Stimulated activated CD8-positive, alpha-beta memory T cell treated with anti-CD3 and anti-CD28 coated beads, Interleukin-7, amount 100 ng/mL, for 24 hours (primary cell): ENCODE data around the gene DIDO1.
"Not testable (repeated sequence)": the region's sequence is repeated elsewhere in the genome, so short reads cannot be mapped to it uniquely, and the experiment has no call there.

Experiments used
- DNase-seq: peaks from one replicate; pipeline ENCODE4 v3.0.0-alpha.2; 2020; ENCODE audit warnings: low read depth

The DIDO1 gene

GRCh38 chr20:62927128-62927705, 912 bp upstream of the DIDO1 start:
- DNase-seq: no peak

DNA sequence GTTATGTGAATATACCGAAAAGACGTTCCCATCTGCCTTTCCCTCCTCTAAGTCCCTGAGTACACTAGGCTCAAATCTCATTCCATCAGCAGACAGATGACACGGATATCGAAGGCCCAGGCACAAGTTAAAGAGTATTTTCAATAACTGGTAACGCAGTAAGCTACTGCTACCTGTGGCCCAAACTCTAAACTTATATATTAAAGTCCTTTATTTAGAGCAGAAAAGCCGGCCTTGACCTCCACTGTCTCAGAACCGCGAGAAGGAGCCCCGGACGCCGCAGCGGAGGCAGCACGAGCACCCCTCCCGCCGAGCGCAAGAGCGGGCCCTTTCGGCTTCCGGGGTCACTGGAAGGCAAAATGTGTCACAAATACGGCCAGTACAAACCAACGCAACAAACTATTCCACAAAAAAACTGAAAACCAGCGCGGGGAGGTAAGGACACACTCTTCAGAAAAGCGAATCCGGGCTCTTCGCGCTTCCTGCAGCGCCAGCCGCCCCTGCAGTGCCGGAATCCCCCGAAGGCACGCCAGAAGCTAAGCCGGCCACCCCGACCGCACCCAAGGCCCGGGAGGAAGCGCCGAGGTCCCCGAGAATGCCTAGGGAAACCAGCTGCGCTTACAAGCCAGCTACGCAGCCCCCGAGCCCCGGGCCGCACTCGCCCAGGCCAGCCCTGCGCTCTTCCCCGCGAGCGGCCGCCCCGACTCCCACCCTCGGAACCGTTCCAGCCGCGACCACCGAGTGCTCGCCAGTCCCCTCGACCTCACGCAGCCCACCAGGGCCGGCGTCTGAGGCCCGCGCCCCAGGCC, 681 bp downstream of the DIDO1 start:
- no peak for DNase-seq

- no peak for DNase-seq
Observed at GRCh38 chr20:62925076-62925419, 1.3 kb downstream of the DIDO1 start.

DNA sequence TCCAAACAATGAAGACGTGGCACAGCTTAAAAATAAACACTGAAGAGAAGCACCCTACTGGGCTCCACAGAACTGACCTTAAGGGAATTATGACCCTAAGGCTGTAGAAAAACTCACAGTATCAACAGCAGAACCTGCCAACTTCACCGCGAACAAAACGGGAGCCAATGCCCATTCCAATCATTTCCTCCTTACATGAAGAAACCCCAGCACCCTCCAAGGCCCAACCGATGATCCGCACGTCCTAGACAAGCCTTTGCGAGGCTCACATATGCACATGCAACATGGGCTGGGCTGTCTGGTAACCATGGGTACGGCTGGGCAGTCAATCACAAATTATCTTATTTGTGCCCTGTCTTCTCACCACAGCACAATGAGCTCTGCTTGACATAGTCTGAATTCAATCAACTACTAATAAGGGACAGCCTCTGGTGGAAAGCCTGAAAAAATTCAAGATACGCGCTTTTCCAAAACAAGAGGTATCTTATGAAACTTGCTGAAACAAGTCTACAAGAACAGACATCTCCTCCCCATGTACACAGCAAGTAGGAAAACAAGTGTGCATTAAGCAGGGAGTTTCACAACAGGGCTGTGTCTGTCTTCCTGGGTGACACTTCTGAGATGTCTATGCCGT, 1.7 kb downstream of the DIDO1 start:
- no peak for DNase-seq

DNA sequence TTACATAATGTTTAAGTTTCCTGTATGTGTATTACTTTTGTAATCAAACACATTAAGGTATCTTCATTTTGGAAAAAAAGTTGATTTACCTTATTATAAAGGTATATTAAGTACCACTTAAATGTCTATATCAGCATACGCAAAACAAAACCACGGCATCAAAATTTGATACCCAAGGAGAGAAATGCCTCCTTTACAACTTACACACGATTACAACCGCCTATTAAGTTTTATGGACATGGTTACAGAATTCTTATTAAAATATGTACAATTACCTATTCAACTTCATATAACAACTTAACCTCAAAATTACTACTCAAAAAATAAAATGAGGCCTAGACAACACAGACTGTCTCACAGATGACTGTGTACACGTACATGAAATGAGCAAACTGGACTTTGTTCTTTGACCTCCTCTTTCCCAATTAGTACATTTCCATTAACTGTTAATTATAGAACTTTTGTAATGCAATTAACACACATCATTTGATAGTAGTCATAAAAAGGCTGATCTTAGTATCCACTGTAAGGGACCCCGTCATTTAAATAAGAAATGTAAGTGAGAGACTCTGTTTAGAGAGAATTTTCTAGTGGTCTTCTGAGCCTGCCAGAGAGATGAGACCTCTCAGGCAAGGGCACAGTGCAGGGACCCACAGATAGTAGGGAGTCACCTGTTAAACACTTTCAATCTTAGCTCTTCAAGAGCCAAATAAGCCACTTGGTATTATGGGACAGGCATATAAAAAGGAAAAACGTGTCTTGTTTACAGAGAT, 2.5 kb downstream of the DIDO1 start:
- DNase-seq: no peak

GRCh38 chr20:62923059-62923668, 3.1 kb downstream of the DIDO1 start:
- not testable (repeated sequence) for DNase-seq

DNA sequence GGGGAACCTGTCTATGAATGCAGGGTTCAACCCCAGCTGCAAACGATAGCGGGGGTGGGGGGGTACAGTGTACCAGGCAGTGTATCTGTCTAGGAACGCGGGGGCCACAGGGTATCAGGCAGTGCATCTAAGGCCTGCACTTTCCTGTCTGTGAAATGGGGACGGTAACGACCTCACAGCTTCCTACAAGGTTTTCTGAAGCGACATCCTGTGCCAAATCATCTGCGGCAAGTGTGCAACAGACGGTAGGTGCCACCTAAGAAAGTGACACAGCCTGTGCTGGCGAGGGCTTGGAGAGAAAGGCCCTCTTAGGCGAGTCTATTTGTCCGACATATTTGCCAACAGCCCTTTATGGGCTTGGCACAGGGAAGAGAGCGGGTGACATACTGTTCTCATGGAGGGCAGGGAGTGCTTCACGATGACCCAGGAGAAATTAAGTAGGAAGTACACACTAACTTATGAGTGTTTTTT, 3.8 kb downstream of the DIDO1 start:
- DNase-seq: no peak

DNA sequence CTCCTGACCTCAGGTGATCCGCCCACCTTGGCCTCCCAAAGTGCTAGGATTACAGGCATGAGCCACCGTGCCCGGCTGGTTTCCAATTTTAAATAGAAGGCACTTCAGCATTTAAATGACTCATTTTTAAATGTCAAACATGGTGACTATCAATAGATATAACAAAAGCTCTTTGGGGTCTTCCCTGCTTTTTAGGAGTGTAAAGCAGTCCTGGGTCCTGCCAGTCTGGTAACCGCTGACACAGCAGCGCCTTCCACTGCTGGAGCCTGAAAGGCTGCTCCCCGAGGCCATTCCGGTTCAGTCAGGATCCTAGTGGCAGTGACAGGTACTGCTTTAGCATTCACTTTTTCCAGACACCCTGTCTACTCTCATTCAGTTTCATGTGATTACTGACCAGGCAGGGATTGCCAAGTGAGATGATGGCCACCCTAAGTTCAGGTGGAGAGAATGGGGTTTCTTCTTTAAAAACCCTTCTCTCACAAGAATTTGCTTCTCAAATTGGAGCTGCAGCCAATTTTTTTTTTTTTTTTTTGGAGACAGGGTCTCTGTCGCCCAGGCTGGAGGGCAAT, 5.1 kb downstream of the DIDO1 start:
- DNase-seq: no peak

DNA sequence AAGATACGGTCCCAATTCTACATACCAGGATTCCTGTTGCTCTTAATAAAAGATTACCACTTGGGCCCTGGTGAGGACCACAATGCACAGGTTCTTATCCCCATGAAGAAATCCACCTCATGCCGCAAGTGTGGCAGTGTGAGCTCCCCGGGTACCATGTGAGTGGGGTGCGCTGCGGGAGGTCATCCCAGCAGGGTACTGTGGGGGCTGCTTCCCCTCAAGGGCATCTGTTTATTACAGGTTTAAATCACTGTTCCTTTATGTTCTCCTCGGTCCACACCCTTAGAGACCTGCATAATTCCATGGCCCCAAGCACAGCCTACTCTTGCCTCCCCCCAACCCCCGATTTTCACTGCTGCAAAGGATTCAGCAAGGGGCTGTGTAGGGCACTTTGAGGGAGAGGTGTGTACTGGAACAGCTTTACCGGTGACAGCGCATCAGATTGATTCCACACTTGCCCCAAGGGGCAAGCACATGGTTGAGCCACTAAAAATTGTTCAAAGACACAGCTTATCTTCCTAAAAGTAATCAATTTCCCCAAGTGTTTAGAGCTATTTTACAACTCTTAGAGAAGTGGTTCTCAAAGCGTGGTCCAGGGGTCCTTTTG, 6.2 kb downstream of the DIDO1 start:
- DNase-seq: no peak

DNA sequence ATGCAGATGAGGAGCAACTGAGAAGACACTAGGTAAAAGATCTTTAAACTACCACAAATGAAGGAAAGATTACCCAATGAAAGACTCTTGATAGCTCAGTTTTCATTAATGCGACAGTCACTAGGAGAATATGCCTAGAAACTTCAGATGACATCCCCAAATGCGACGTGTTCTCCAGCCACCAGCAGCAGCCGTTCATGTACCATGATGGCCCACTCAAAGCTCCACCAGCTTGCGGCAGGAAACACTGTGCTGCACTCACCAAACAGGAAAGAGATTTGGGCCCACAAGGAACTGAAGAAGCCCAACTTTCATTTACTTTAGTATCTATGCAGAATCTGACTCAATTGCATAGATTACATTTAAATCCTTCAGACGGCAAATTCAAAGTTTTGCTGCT, 7.5 kb downstream of the DIDO1 start:
- DNase-seq: no peak

DNA sequence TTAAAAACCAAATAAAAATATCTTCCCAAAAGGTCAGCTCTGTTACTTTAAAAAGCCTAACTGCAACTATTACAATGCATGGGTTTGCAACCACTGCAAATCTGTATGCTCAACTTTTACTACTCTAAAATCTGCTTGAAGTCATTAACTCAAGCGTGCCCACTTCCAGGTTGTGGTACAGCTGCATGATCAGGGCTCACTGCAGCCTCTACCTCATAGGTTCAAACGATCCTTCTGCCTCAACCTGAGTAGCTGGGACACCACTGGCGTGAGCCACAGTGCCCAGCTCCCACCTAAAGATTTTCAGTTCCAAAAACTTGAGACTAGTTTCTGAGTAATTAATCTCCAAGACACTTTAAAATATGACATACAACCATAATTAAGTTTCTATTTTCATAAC, 8.2 kb downstream of the DIDO1 start:
- DNase-seq: no peak

DNA sequence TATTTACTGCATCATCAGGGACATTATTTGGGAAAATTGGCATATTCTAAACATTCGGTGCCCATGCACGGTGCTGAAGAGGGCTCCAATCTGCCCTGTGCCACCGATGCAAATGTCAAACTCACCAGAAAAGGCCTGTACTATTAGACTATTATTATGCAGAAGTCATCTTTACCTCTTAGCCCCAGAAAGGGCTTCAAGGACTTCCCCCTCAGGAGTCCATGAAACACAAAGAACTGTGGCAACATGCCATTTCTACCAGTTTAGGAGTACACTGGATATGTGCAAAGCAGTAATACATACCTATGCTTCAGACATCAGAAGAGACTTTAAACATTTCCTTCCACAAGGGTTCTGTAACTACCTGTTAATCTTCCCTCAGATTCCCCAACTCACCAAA, 8.6 kb downstream of the DIDO1 start:
- DNase-seq: no peak

GRCh38 chr20:62916703-62917476, 9.4 kb downstream of the DIDO1 start:
- DNase-seq: no peak

DNA sequence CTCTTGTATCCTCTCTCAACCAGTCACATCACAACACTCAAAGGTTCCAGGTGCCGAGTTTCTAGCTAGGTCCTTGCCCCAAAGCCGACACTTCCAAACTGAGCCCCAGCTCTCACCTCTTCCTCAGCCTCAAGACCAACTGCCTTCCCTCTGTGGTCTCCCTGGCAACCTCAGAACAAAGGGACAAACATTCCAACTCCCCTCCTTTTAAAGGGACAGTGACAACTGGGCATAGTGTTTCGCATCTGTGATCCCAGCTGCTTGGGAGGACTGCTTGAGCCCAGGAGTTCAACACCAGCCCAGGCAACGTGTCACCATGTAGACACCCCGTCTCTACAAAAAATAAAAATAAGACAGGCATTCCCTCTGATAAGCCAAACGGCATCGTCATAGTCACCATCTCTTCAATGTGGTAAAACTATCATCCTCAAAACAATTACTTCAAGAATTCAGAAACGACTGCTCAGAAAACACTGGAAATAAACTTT, 11.3 kb downstream of the DIDO1 start:
- DNase-seq: no peak

DNA sequence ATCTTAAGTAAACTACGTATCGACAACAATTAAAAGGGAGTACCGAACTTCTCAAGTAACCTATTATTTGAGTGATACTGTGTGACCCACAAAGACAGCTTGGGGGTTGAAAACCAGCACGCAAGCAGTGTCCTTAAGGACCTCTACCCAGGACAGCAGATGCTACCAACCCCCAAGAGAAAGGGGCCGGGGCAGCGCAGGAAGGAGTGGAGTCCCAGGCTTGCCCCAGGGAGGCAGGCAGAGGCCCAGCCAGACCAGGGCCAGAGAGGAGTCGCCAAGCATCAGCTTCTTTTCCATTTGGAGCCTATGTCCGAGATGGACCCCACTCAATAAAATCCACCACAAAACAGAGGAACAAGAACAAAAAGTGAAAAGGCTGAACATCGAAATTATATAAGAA, 11.9 kb downstream of the DIDO1 start:
- DNase-seq: no peak

DNA sequence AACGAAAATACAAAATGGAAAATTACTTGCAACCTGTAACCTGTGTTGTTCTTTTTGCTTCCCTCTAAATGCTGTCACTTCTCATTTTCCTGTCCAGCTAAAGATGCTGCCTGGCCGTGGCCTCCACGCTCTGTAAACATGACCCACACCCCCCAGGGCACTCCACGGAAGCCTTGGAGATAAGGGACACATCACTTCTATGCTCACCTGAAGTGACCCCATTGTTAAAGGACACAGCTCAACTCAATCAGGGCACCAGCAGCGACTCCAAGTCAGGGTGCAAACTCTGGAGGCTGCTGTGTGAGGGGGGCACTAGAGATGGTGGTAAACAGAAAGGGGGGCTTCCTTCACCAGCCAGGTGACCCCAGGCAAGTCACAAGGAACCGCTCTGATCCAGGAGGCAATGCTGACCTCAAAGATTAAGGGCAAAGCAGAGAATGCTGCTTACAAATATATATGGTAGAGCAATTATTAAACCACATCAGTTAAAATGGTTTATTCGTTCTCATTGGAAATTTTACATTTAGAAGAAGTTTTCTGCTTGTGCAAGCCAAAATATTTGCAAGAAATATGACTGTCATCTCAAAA, 13.2 kb downstream of the DIDO1 start:
- no peak for DNase-seq

- no peak for DNase-seq
Observed at GRCh38 chr20:62911701-62912280, 14.5 kb downstream of the DIDO1 start.

DNA sequence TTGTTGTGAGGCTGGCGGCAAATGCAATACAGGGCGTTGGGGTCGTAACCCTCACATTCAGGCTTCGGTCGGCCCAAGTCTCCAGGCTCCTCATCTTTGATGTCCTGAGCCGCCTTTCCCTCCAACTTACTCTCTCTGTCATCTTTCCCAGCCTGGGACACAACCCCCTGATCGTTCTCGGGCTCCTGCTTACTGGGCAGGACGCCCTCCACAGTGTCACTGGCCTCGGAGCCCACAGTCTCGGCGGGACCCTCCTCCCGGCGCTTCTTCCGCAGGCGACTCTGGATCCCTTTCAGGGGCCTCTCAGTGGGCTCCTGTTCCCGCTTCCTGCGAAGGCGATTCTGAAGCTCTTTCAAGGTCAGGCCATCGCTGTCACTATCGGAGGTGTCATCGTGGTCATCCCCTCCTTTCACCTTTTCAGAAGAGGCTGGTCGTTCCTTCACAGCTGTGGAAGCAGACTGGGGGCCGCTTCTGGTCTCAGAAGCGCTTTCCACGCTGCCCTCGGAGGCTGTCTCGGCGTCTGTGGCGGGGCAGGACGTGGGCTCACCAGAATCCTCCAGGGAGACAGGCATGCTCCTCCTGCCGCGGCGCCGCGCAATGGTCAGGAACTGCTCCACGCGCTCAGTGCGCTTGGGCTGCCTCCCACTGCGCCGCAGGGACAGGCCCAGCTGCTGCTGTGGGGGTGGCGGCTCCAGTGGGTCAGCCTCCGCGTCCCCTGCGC, 15.4 kb downstream of the DIDO1 start:
- DNase-seq: no peak

GRCh38 chr20:62910217-62910766, 16.0 kb downstream of the DIDO1 start:
- DNase-seq: no peak
